Lung (tissue), 12 donors: ENCODE results near the gene LIN28A. TPM values are rescaled to one million over a fixed set of nuclear protein-coding genes. Genes with fewer than 3 reads are reported as not detected.

Experiments
- ATAC-seq: fragments of 200-7000 bp; cut with Tn5 transposase; one replicate; pipeline ENCODE4 v1.9.1; 2020; ENCODE audit warnings: moderate number of reproducible peaks; ENCODE audit not compliant: insufficient read depth, low FRiP score
- DNase-seq, 3 donors: peaks; one replicate each; pipeline ENCODE4 v3.0.0-alpha.2; 2013 to 2017
- H3K27ac ChIP-seq, 2 donors: one replicate each; pipeline ENCODE4 v1.5.1; 2013; ENCODE audit warnings: mild to moderate bottlenecking in 2 of 2, moderate library complexity in 2 of 2, control low read depth in 1 of 2, inconsistent platforms in 1 of 2, low read depth in 1 of 2, low read length in 1 of 2
- H3K27me3 ChIP-seq, 3 donors: one replicate each; pipeline ENCODE4 v1.5.1; 2013; ENCODE audit warnings: low read length in 2 of 3; ENCODE audit not compliant: control insufficient read depth in 3 of 3, insufficient read depth in 3 of 3
- H3K36me3 ChIP-seq, 4 donors: one replicate each; pipeline ENCODE4 v1.5.1; 2013; ENCODE audit warnings: low read length in 4 of 4, mild to moderate bottlenecking in 1 of 4, moderate library complexity in 1 of 4; ENCODE audit not compliant: control insufficient read depth in 4 of 4, insufficient read depth in 4 of 4
- H3K4me1 ChIP-seq, 5 donors: one replicate each; pipeline ENCODE4 v1.5.1; 2013; ENCODE audit warnings: low read length in 5 of 5, mild to moderate bottlenecking in 2 of 5, moderate library complexity in 1 of 5; ENCODE audit not compliant: control insufficient read depth in 5 of 5, insufficient read depth in 5 of 5
- H3K4me3 ChIP-seq: one replicate; pipeline ENCODE4 v1.5.1; 2013; ENCODE audit warnings: mild to moderate bottlenecking, control low read depth, moderate library complexity
- H3K9ac ChIP-seq, 2 donors: one replicate each; pipeline ENCODE4 v1.5.1; 2013; ENCODE audit warnings: low read length in 2 of 2, control low read depth in 1 of 2; ENCODE audit not compliant: insufficient read depth in 1 of 2
- H3K9me3 ChIP-seq, 4 donors: one replicate each; pipeline ENCODE4 v1.5.1; 2013; ENCODE audit warnings: low read length in 3 of 4, mild to moderate bottlenecking in 1 of 4, moderate library complexity in 1 of 4; ENCODE audit not compliant: control insufficient read depth in 4 of 4, insufficient read depth in 3 of 4
- CTCF ChIP-seq: IDR thresholded peaks from 2 replicates; pipeline ENCODE4 v1.5.1; 2012; ENCODE audit warnings: mild to moderate bottlenecking; ENCODE audit errors: control extremely low read depth, extremely low read depth
- WGBS, 2 donors: extraction: QIAGEN DNeasy Blood & Tissue Kit; methylation state at CpG; one replicate each; pipeline ENCODE4 v1.1.7; 2013; 5-methylcytosine and 5-hydroxymethylcytosine counted together
- polyA plus RNA-seq, 2 donors: library from polyadenylated mRNA; stranded (reverse); fragments of 200-250 nt; gene quantifications; one replicate each; pipeline ENCODE4 v1.2.1, GENCODE V29; 2013
- total RNA-seq, 2 donors: library from RNA; depleted of rRNA in 1 of 2; stranded (reverse); fragments of >200 nt in 1 of 2; gene quantifications; one replicate each; pipeline ENCODE4 v1.2.1, GENCODE V29; 2014 to 2021
- donor health status: control.
- donor health status: control.
- donor health status: Bipolar disorder and iron deficiency.
- donor health status: healthy.
- donor health status: DM: yes; HTN: yes; CAD: no.

LIN28A gene
- total and polyA plus RNA-seq, 4 donors, result 0.80 TPM; not detected in 3

GRCh38 chr1:26471498-26472319, 61.1 kb downstream of the LIN28A start:
- no peak for TF ChIP-seq CTCF
- 0 to 1% methylated on average over 52 of the region's 52 CpGs for WGBS, 2 donors
- H3K27ac ChIP-seq, result peak overlapping the region in 1 of 2 donors; percentile 71
- ATAC-seq, result peak; percentile 22
- no peaks in the 10 kb centered on the region for H3K27me3 ChIP-seq
- peaks cover 0 to 28% (median 9%) of the 10 kb centered on the region in 5 donors for H3K4me1 ChIP-seq
- DNase-seq, result peak in 1 of 3 donors; percentile 88
- no peak overlapping the region for H3K9ac ChIP-seq
- H3K4me3 ChIP-seq, result peak overlapping the region; percentile 44
- H3K36me3 ChIP-seq, result peaks cover 15 to 45% (median 26%) of the 10 kb centered on the region in 4 donors
- H3K9me3 ChIP-seq, result no peaks in the 10 kb centered on the region

GRCh38 chr1:26472320-26472900, 61.8 kb downstream of the LIN28A start, which contains the start of gene HMGN2:
TSS of gene HMGN2 (plus strand) at chr1:26472440. CDS start at chr1:26472613, 173 bp downstream.
- peak within 1 kb of the TSS; percentile 96 for H3K4me3 ChIP-seq
- peak within 1 kb of the TSS; percentile 95 to 100 for H3K27ac ChIP-seq
- peaks cover 0 to 28% (median 9%) of the 10 kb centered on the region in 5 donors for H3K4me1 ChIP-seq
- WGBS, 2 donors, result 0 to 1% methylated on average over 52 to 69 of the region's 69 CpGs
- ATAC-seq (peak; percentile 76), DNase-seq (peak; percentile 95 to 97 (median 97))
- H3K27me3 ChIP-seq, result no peaks in the 10 kb centered on the region
- peaks cover 16 to 38% (median 21%) of the 10 kb centered on the region in 4 donors for H3K36me3 ChIP-seq
- TF ChIP-seq CTCF, result no peak
- no peaks in the 10 kb centered on the region for H3K9me3 ChIP-seq
- H3K9ac ChIP-seq, result peak within 1 kb of the TSS; percentile 65 to 82

- H3K4me1 ChIP-seq, result peaks cover 0 to 28% (median 9%) of the 10 kb centered on the region in 5 donors
- 4 to 6% methylated on average over 47 to 71 of the region's 71 CpGs for WGBS, 2 donors
- H3K36me3 ChIP-seq, result peaks cover 16 to 32% (median 20%) of the 10 kb centered on the region in 4 donors
Measured at GRCh38 chr1:26472901-26473845, 62.6 kb downstream of the LIN28A start.

More at GRCh38 chr1:26472901-26473845, 62.6 kb downstream of the LIN28A start:
- no peak for TF ChIP-seq CTCF
- Histone ChIP-seq H3K9ac (peak overlapping the region in 1 of 2 donors; percentile 65), H3K27me3 (no peaks in the 10 kb centered on the region), H3K27ac (peak overlapping the region; percentile 95 to 100), H3K9me3 (no peaks in the 10 kb centered on the region), H3K4me3 (peak overlapping the region; percentile 96)
- peak; percentile 89 for ATAC-seq
- peak; percentile 95 to 98 (median 96) for DNase-seq
